Caco-2 (cell line): ENCODE data around the gene COL20A1. TPM values are rescaled to one million over a fixed set of nuclear protein-coding genes. Genes with fewer than 3 reads are reported as not detected.

Experiments used
- BruUV-seq: library from RNA; stranded (reverse); fragments of 400-500 nt; replicated peaks from 2 replicates; lab custom pipeline; 2021; lab: Mats Ljungman, UMichigan
- CTCF ChIA-PET: fragments of 300-600 bp; sonication (Branson Sonifier 250); formaldehyde crosslinking; loops from one replicate; lab custom pipeline; 2022; ENCODE audit warnings: antibody characterized with exemption; lab: Charles Lee
- POLR2A ChIA-PET: fragments of 300-600 bp; sonication (Branson Sonifier 250); formaldehyde crosslinking; loops from one replicate; lab custom pipeline; 2022; ENCODE audit warnings: antibody characterized with exemption; lab: Charles Lee
- DNase-seq, 2 experiments: peaks; one replicate each; pipeline versions ENCODE4 v3.0.0 to v3.0.0-alpha.2; 2020 to 2022
- H3K27me3 ChIP-seq: replicated peaks from 2 replicates; pipeline ENCODE4 v1.6.0; 2011; ENCODE audit warnings: low read length; ENCODE audit not compliant: control insufficient read depth, insufficient read depth
- H3K36me3 ChIP-seq: 2 replicates; pipeline ENCODE4 v1.5.1; 2011; ENCODE audit warnings: low read length; ENCODE audit not compliant: control insufficient read depth, insufficient read depth
- H3K4me1 ChIP-seq: fragments of 250-450 bp; sonication (Bioruptor Pico); 2 replicates; pipeline ENCODE4 v1.5.1; 2020; ENCODE audit warnings: mild to moderate bottlenecking
- H3K4me3 ChIP-seq: 2 replicates; pipeline ENCODE4 v1.5.1; 2011; ENCODE audit warnings: low read depth, mild to moderate bottlenecking, control low read depth, low read length
- H3K9me3 ChIP-seq: fragments of 250-450 bp; sonication (Bioruptor Pico); 2 replicates; pipeline ENCODE4 v1.5.1; 2020; ENCODE audit warnings: mild to moderate bottlenecking, moderate library complexity
- H3K27ac Mint-ChIP-seq: one replicate; pipeline ENCODE4 v1.8.0; 2022; ENCODE audit warnings: mixed read lengths; ENCODE audit not compliant: unreplicated experiment
- H3K27me3 Mint-ChIP-seq: one replicate; pipeline ENCODE4 v1.8.0; 2022; ENCODE audit warnings: mixed read lengths; ENCODE audit not compliant: insufficient read depth, unreplicated experiment
- H3K36me3 Mint-ChIP-seq: one replicate; pipeline ENCODE4 v1.8.0; 2022; ENCODE audit warnings: mild to moderate bottlenecking, mixed read lengths; ENCODE audit not compliant: insufficient read depth, unreplicated experiment
- H3K4me1 Mint-ChIP-seq: one replicate; pipeline ENCODE4 v1.8.0; 2022; ENCODE audit warnings: low read depth, mixed read lengths; ENCODE audit not compliant: unreplicated experiment
- H3K4me3 Mint-ChIP-seq: one replicate; pipeline ENCODE4 v1.8.0; 2022; ENCODE audit warnings: mild to moderate bottlenecking, moderate library complexity, mixed read lengths; ENCODE audit not compliant: unreplicated experiment
- H3K9me3 Mint-ChIP-seq: one replicate; pipeline ENCODE4 v1.8.0; 2022; ENCODE audit warnings: mixed read lengths; ENCODE audit not compliant: unreplicated experiment
- intact Hi-C: fragments of 100-400 bp; cut with micrococcal nuclease; formaldehyde crosslinking; loops from one replicate; pipeline ENCODE4 v1.10.0; 2022; ENCODE audit not compliant: unreplicated experiment
- total RNA-seq: library from RNA; stranded (reverse); gene quantifications from 2 replicates; pipeline ENCODE4 v1.2.3, GENCODE V29; 2022
- TF ChIP-seq, protein P1 (sequence below), 2 experiments: fragments of 200-600 bp in 1 of 2; IDR thresholded peaks; 1 replicate in 1 of 2; 2 replicates in 1 of 2; pipeline versions ENCODE4 v1.5.1 to v1.8.0; 2011 to 2022; ENCODE audit warnings: antibody characterized with exemption in 1 of 2, control low read depth in 1 of 2, inconsistent platforms in 1 of 2, low read depth in 1 of 2, low read length in 1 of 2, mild to moderate bottlenecking in 1 of 2, moderate library complexity in 1 of 2; ENCODE audit not compliant: insufficient read depth in 1 of 2, severe bottlenecking in 1 of 2, unreplicated experiment in 1 of 2

The COL20A1 gene
- total RNA-seq, 1 experiment from 2014 or later = 0.27 TPM

GRCh38 chr20:63272105-63273058 is 20.6 kb upstream of the COL20A1 start, which contains the start of gene ARFGAP1:
Gene ARFGAP1, plus strand, starts transcription at chr20:63272813. Its CDS starts 2,768 bp downstream, at chr20:63275581.
- ChIA-PET CTCF (interaction anchor here (0.6 to 3.4 kb wide), 17 partner anchors 20 to 766 kb away, joined by 3 to 52 read pairs (median 5); partner anchors contain the start of gene PPDPF), POLR2A (interaction anchor here (0.5 to 2.0 kb wide), 12 partner anchors 12 to 807 kb away, joined by 3 to 9 read pairs (median 4); partner anchors contain the start of gene RGS19)
- H3K9me3 ChIP-seq = no peaks in the 10 kb centered on the region
- no TSS peak for BruUV-seq
- no peaks in the 10 kb centered on the region for H3K27me3 ChIP-seq
- H3K36me3 ChIP-seq = peaks cover 5% of the 10 kb centered on the region
- H3K4me1 ChIP-seq = peaks cover 23% of the 10 kb centered on the region
- peak within 1 kb of the TSS; percentile 97 for H3K4me3 ChIP-seq
- intact Hi-C loops = loop anchor here (1.0 to 2.0 kb wide), 3 partner anchors 11 to 50 kb away; no protein-coding TSS in a partner anchor
- H3K9me3 Mint-ChIP-seq = no peaks in the 10 kb centered on the region
- H3K27me3 Mint-ChIP-seq = no peaks in the 10 kb centered on the region
- H3K4me3 Mint-ChIP-seq = peak within 1 kb of the TSS; percentile 81
- H3K4me1 Mint-ChIP-seq = peaks cover 28% of the 10 kb centered on the region
- DNase-seq = peak; percentile 96 to 98
- H3K36me3 Mint-ChIP-seq = peaks cover 34% of the 10 kb centered on the region
- TF ChIP-seq, protein P1, sequence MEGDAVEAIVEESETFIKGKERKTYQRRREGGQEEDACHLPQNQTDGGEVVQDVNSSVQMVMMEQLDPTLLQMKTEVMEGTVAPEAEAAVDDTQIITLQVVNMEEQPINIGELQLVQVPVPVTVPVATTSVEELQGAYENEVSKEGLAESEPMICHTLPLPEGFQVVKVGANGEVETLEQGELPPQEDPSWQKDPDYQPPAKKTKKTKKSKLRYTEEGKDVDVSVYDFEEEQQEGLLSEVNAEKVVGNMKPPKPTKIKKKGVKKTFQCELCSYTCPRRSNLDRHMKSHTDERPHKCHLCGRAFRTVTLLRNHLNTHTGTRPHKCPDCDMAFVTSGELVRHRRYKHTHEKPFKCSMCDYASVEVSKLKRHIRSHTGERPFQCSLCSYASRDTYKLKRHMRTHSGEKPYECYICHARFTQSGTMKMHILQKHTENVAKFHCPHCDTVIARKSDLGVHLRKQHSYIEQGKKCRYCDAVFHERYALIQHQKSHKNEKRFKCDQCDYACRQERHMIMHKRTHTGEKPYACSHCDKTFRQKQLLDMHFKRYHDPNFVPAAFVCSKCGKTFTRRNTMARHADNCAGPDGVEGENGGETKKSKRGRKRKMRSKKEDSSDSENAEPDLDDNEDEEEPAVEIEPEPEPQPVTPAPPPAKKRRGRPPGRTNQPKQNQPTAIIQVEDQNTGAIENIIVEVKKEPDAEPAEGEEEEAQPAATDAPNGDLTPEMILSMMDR (IDR thresholded peaks at IDR 0.05; ENCODE audit: insufficient read depth in 1 of 2, low read depth in 1 of 2, low read length in 1 of 2, severe bottlenecking in 1 of 2, unreplicated experiment in 1 of 2) = peak in 1 of 2 experiments; percentile 45
- peak within 1 kb of the TSS; percentile 86 for H3K27ac Mint-ChIP-seq

DNA sequence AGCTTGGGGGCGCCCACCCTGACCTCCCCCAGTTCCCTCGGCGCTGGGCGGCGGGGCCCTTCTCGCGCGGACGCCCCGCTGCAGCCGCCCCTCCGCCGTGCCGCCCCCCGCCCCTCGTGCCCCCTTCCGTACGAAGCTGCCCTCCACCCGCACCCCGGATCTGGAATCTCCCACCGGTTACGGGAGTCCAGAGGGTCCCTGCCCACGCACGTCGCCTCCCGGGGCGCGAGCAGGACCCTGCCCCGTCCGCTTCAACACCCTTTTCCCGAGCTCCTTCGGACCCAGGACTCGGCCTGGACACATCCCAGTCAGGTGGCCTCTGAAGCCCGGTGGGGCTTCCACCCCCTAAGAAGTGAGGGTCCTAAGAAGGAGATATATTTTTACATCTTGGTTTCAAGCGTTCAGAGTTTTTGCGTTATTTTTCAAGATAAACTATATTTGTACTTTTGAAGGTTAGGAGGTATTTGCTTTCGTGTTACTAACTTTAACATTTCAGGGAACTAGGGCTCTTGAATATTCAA is 19.9 kb upstream of the COL20A1 start:
- peak overlapping the region; percentile 81 for H3K4me3 Mint-ChIP-seq
- H3K9me3 Mint-ChIP-seq = no peaks in the 10 kb centered on the region
- H3K27ac Mint-ChIP-seq = peak overlapping the region; percentile 86
- intact Hi-C loops = loop anchor here (2.0 kb wide), 2 partner anchors 22 to 50 kb away; no protein-coding TSS in a partner anchor
- CTCF ChIA-PET = interaction anchor here (0.6 to 3.4 kb wide), 10 partner anchors 12 to 765 kb away, joined by 3 to 52 read pairs (median 6); no protein-coding TSS in a partner anchor
- no peak for DNase-seq
- TF ChIP-seq, protein P1 (IDR thresholded peaks at IDR 0.05; ENCODE audit: insufficient read depth in 1 of 2, low read depth in 1 of 2, low read length in 1 of 2, severe bottlenecking in 1 of 2, unreplicated experiment in 1 of 2) = no peak
- peak overlapping the region; percentile 97 for H3K4me3 ChIP-seq
- H3K4me1 Mint-ChIP-seq = peaks cover 21% of the 10 kb centered on the region
- H3K4me1 ChIP-seq = peaks cover 16% of the 10 kb centered on the region
- POLR2A ChIA-PET = interaction anchor here (0.5 to 2.0 kb wide), 12 partner anchors 11 to 806 kb away, joined by 3 to 9 read pairs (median 4); partner anchors contain the start of gene RGS19
- no peaks in the 10 kb centered on the region for H3K27me3 Mint-ChIP-seq
- H3K27me3 ChIP-seq = no peaks in the 10 kb centered on the region
- H3K36me3 Mint-ChIP-seq = peaks cover 42% of the 10 kb centered on the region
- H3K36me3 ChIP-seq = peaks cover 9% of the 10 kb centered on the region
- no peaks in the 10 kb centered on the region for H3K9me3 ChIP-seq
- BruUV-seq = no TSS peak
